Fibroblast of peridontal ligament (primary cell): ENCODE data around the gene ARHGAP23.
"Not testable (repeated sequence)": the region's sequence is repeated elsewhere in the genome, so short reads cannot be mapped to it uniquely, and the experiment has no call there.

Source experiments
- DNase-seq: peaks from one replicate; pipeline ENCODE4 v3.0.0-alpha.2; 2010; ENCODE audit errors: extremely low read depth

Gene ARHGAP23

GRCh38 chr17:38421171-38421841 lies 7.0 kb upstream of the ARHGAP23 start:
- peak; percentile 64 for DNase-seq

- DNase-seq, result no peak
These were observed 6.1 kb upstream of the ARHGAP23 start for GRCh38 chr17:38421871-38422827.

- DNase-seq, result no peak
These were observed 3.8 kb upstream of the ARHGAP23 start for GRCh38 chr17:38424297-38424972.

- no peak for DNase-seq
These were observed 3.2 kb upstream of the ARHGAP23 start for GRCh38 chr17:38425031-38425430.

- no peak for DNase-seq
These were observed 2.5 kb upstream of the ARHGAP23 start for GRCh38 chr17:38425744-38426143.

GRCh38 chr17:38426441-38426840 lies 1.8 kb upstream of the ARHGAP23 start:
- no peak for DNase-seq

- DNase-seq, result no peak
These were observed 909 bp upstream of the ARHGAP23 start for GRCh38 chr17:38427160-38427949.

GRCh38 chr17:38428643-38429371 lies 543 bp downstream of the ARHGAP23 start:
- peak; percentile 52 for DNase-seq

- no peak for DNase-seq
These were observed 1.3 kb downstream of the ARHGAP23 start for GRCh38 chr17:38429476-38430100.

GRCh38 chr17:38430316-38430715 lies 2.1 kb downstream of the ARHGAP23 start:
- peak; percentile 51 for DNase-seq

GRCh38 chr17:38430822-38431221 lies 2.6 kb downstream of the ARHGAP23 start:
- no peak for DNase-seq

- DNase-seq, result no peak
These were observed 3.3 kb downstream of the ARHGAP23 start for GRCh38 chr17:38431346-38432145.

- DNase-seq, result no peak
These were observed 6.0 kb downstream of the ARHGAP23 start for GRCh38 chr17:38434178-38434665.

GRCh38 chr17:38435795-38436194 lies 7.5 kb downstream of the ARHGAP23 start:
- no peak for DNase-seq

- no peak for DNase-seq
These were observed 8.1 kb downstream of the ARHGAP23 start for GRCh38 chr17:38436386-38436785.

- DNase-seq, result not testable (repeated sequence)
These were observed 9.0 kb downstream of the ARHGAP23 start for GRCh38 chr17:38437313-38437712.

- DNase-seq, result no peak
These were observed 11.2 kb downstream of the ARHGAP23 start for GRCh38 chr17:38439436-38439835.

- no peak for DNase-seq
These were observed 12.5 kb downstream of the ARHGAP23 start for GRCh38 chr17:38440614-38441397.
